Stimulated activated CD4-positive, alpha-beta T cell treated with anti-CD3 and anti-CD28 coated beads, Interleukin-1b, Interleukin-23, amount 100 ng/mL, for 48 hours (primary cell): ENCODE results near the gene TMPRSS9.
A peak's percentile ranks its signal among the peaks of the same experiment; 100 is the strongest.
"Not testable (repeated sequence)": the region's sequence is repeated elsewhere in the genome, so short reads cannot be mapped to it uniquely, and the experiment has no call there.

Experiments
- DNase-seq: peaks from one replicate; pipeline ENCODE4 v3.0.0-alpha.2; 2020

Gene TMPRSS9

DNA sequence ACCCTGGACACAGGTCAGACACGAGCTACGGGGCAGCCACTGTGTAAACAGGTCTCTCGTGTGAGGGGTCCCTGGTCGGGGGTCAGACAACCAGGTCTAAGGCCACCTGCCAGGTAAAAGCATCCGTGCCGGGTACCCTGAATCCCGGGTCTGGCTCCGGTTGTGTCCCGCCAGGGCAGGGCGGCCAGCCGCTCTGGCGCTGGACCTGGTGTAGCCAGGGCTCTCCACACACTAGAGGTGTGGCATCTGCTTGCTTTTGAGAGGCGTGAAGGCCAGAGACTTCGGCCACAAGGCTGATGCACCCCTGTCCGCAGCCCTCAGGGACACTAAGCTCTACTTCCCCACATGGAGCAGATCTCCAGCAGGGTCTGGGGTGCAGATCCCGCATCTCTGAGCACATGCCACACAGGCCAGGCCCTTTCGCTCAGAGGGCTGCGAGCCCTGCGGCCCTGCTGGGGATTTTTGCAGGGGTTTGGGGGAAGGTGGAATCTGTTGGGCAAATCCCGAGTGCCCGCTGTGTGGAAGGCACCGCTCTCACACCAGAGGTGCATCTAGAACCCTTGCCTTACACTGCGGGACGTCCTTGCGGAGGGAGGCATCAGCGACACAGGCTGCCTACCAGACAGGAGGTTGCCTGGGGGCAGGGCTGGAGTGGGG is 81.2 kb downstream of the TMPRSS9 start:
- no peak for DNase-seq

DNA sequence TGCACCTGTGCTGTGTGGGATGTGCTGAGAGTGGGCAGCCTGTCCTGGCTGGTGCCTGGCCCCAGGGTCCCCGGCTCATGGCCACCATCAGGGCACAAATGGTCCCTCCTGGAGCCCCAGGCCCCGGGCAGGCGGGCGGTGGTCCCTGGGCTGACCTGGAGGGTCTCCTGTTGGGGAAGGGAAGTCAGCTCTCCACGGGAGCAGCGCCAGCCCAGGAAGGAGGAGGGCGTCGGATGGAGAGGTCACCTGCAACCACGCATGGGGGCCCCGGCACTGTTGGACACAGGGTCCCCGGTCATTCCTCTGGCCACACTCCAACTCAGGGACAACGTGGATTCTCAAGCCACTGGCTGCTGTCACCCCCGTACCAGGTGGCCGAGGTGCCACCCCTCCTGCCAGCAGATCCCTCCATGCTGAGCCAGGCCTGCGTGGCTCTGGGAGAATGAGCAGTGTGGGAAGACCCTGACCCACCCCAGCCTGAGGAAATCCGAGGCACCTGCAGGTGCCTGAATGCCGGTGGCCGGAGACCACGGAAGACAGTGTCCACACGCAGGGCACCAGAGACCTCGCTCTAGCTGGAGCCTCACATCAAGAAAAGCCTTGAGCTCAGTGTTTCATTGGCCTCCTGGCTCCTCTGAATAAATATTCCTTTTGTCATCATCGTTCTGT is 83.2 kb downstream of the TMPRSS9 start:
- DNase-seq: no peak

DNA sequence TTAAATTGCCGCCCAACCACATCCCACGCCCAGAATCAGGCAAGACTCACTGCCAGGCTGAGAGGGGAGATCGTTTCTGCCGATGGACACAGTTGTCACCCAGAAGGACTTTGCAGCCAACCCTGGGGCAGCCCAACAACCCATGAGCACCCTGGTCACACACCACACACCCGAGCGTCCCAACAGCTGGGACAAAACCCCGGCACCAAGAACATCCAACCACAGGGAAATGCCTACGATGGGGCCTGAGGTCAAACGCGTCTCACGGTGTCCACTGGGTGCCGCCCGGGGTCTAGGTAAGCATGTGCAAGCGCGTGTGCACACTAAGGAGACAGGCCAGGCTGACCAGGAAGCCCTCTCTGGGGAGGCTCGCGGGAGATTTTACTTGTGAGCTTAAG is 83.7 kb downstream of the TMPRSS9 start:
- DNase-seq: no peak

DNA sequence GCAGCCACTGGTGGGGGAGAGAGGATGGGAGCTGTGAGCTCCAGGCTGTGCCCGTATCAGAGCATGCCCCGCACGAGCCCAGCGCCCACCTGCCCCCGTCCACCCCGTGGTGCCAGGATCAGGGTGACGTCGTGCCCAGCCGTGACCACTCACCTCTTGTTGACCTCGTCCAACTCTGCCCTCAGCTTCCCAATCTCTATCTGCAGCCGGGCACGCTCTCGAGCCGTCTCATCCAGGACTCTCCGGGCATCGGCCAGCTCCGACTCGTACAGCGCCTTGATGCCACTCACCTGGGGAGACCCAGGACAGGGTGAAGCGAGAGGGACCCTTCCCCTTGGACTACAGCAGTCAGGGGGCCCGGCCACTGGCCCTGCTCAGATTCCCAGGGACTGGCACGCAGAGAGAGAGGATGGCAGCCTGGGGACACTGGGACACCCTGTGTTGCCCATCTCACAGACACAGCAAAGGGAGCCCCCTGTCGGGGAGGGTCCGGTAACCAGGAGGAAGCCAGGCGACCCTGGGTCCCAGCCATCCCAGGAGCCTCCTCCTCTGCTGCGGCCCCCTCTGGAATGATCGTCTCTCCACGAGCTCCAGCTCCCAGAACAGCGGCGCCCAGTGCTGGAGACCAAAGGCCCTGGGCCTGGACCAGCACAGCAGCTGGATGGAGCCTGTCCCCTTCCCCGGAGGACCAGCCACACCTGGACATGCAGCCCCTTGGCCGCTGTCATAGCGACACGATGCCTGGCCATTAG is 84.4 kb downstream of the TMPRSS9 start:
- DNase-seq: no peak

DNA sequence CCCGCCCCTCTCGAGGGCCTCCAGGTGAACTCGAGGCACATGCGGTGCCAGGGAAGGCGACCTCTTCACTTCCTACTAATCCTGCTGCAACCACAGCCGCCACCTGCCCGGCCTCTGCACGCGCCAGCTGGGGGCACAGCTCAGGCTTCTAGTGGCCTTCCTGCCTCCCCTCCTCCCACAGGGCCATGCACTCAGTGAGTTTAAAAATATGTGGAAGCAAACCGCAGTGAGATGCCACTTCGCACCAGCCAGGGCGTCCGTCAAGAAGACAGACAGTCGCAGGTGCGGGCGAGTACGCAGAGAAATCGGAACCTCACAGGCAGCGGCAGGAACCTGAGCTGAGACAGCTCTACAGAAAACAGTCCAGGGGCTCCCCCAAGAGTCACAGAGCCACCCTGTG is 86.3 kb downstream of the TMPRSS9 start:
- no peak for DNase-seq

DNA sequence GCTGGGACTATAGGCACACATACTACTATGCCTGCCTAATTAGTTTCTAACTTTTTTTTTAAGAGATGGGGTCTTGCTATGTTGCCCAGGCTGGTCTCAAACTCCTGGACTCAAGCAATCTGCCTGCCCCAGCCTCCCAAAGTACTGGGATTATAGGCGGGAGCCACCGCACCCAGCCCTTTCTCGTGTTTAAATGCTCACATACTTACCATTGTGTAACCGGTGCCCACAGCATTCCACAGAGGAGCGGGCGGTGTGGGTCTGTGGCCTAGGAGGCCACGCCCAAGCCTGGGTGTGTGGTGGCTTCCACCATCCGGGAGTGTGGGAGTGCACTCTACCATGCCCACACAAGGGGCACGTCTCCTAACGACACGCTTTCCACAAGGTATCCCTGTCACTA is 89.0 kb downstream of the TMPRSS9 start:
- DNase-seq: no peak

DNA sequence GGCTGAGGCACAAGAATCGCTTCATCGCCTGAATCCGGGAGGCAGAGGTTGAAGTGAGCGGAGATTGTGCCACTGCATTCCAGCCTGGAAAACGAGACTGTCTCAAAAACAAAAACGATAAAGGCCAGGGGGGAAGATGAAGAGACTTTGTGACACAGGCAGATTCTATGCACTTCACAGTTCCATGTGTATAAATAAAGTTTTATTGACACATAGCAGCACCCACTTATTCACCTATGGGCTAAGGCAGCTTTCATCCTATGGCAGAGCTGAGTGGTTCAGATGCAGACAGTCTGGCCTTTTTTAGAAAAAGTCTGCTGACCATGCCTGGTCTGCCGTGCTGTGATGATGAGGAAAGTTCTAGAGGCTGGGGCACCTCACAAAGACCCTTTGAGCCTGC is 91.1 kb downstream of the TMPRSS9 start:
- DNase-seq: no peak

DNA sequence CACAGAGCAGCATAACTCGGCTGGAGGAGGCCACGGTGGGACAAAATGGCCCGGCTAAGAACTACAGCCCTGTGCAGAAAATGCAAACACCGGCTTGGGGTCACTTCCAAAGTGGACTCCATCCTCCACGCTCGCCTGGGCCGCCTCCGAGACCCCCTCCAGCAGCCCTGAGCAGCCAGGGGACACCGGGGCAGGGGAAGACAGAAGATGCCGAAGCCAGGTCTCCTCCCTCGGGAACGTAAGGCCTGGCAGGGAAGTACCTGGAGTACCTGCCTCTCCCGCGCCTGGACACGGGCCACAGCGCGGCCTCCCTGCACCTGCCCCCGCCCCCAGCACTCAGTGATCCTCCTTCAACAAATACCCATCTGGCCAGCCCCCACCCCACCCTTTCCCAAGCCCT is 91.7 kb downstream of the TMPRSS9 start:
- no peak for DNase-seq

DNA sequence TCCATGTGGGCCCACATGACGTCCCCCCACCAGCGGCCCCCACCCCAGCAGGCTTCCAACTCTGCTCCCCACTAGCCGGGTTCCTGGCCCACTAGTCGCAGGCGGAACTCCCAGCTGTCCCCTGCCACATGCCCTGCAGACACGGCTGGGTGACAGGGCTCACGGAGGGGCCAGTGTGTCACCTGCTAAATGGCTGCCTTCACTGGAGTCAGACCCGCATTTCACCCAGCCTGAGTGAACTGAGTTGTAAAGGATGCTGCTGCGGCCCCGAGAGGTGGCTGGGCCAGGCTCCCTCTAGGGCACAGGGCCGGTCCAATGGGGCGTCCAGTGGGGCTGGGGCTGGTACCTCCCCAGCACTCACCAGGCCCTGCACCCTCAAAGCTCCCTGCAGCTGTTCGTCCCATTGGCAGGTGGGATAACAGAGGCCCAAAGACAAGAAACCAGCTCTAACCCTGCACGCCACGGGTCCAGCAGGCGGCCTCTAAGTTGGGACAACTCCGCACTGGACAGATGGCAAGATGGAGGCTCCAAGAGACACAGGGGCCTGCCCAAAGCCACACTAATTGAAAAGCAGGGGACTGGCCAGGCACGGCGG is 93.5 kb downstream of the TMPRSS9 start:
- DNase-seq: no peak

DNA sequence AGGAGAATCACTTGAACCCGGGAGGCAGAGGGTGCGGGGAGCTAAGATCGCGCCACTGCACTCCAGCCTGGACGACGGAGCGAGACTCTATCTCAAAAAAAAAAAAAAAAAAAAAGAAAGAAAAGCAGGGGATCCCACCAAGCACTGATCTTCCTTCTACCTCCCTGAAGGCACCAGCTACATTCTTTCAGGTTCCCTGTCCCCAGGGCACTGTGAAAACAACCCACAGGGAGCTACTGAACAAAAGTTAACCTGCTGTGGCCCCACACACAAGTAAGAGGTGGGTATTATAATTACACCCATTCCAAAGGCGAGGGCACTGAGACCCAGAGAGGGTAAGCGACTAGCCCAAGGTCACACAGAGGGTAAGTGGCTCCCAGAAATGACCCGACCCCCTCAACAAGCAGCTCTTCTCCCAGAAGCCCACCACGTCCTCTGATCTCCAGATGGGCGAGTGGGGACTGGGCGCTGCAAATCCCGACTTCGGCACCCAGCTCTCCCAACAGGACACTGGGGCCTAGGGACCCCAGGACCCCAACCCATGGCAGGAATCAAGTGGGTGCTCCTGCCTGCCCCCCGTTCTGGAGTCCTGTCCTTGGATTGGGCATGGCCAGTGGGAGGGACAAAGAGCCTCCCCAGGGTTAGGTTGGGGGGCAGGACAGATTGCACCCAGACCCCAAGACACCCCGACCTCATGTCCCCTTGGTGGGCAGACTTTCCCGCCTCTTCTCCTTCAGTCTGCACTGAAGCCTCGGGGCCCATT is 94.3 kb downstream of the TMPRSS9 start:
- DNase-seq: no peak

DNA sequence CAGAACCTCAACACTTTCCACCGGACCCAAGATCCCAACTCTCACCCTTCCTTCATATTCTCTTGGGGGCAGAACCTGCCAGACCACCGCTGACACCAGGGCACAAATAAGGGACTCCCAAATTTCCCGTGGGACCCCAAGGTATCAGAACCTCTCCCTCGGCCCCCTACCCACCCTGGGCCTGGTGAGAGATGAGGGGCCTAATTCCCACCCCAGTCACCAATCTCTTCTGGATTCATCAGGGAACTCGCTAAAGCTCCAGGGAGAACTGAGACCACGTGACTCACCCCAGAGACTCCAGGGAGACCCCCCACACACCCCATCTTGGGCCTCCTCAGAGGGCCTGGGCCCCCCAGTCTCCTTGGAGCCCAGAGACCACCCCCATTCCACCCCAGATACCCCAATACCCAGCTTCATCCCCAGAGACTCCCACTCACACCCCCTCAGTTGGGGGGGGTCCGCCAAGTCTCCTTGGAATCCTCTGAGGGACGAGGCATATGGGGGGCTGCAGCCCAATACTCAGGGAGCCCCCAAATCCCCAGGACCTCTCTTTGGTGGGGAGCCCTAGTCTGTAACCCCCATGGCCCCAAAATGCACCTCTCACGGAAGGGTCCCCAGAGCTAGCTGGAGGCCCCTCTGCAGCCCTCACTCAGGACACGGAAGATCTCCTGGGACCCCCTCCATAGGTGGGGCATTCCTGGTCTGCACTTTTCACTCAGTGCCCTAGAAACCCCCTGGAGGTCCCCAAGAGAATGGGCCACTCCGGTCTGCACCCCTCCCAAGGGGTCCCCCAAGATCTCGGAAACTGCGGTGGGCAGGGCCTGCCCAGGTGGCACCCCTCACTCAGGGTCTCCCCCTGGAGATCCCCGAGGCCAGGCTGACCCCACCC is 95.1 kb downstream of the TMPRSS9 start:
- DNase-seq: no peak

DNA sequence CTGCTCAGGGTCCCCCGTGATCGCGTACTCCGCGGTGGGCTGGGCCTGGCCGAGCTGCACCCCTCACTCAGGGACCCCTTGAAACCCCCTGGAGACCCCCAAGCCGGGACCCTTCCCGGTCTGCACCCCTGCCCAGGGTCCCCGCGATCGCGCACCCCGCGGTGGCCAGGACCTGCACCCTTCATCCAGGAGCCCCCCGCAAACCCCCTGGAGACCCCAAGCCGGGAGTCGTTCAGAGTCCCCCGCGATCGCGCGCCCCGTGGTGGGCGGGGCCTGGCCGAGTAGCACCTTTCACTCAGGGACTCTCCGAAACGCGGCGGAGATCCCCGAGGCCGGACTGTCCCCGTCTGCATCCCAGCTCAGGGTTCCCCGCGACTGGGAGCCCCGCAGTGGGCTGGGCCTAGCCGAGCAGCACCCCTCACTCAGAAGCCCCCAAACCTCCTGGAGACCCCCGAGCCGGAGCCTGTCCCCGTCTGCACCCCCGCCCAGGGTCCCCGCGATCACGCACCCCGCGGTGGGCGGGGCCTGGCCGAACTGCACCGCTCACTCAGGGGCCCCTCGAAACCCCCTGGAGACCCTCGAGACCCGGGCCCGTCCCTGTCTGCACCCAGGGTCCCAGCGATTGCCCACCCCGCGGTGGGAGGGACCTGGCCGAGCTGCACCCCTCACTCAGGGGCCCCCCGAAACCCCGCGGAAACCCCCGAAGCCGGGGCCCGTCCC is 95.9 kb downstream of the TMPRSS9 start:
- peak; percentile 53 for DNase-seq

DNA sequence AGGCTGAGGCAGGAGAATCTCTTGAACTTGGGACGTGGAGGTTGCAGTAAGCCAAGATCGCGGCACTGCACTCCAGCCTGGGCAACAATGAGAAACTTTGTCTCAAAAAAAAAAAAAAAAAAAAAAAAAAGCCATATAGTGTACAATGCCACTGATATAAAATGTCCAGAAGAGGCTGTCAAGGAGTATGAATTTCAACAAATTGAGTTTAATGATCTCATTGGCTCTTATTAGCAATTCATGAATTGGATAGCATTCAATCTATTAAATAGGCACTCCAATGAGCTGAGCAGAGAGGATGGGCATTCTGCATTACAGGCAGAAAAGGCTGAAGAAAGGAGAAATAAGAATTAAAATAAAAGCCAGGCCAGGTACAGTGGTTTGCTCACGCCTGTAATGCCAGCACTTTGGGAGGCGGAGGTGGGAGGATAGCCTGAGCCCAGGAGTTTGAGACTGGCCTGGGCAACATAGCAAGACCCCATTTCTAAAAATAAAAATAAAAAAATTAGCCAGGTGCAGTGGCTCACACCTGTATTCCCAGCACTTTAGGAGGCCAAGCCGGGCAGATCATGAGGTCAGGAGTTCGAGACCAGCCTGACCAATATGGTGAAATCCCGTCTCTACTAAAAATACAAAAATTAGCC is 97.5 kb downstream of the TMPRSS9 start:
- no peak for DNase-seq

DNA sequence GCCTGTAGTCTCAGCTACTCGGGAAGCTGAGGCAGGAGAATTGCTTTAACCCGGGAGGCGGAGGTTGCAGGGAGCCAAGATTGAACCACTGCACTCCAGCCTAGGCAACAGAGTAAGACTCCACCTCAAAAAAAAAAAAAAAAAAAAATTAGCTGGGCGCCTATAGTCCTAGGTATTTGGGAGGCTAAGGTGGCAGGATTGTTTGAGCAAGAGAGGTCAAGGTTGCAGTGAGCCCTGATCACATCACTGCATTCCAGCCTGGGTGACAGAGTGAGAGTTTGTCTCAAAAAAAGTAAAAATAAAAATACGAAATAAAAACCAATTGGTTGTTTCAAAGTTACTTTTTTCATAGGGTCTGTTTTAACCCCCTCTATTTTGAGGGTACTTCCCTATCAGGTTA is 98.0 kb downstream of the TMPRSS9 start:
- DNase-seq: no peak

DNA sequence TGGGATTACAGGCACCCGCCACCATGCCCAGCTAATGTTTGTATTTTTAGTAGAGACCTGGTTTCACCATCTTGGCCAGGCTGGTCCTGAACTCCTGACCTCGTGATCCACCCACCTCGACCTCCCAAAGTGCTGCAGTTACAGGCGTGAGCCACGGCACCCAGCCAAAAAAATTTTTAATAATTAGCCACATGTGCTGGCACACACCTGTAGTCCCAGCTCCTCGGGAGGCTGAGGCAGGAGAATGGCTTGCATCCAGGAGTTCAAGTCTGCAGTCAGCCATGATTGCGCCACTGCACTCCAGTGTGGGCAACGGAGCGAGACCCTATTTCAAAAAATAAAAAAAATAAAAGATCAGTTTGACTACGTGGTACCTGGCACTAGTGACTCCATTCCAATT is 98.7 kb downstream of the TMPRSS9 start:
- not testable (repeated sequence) for DNase-seq

DNA sequence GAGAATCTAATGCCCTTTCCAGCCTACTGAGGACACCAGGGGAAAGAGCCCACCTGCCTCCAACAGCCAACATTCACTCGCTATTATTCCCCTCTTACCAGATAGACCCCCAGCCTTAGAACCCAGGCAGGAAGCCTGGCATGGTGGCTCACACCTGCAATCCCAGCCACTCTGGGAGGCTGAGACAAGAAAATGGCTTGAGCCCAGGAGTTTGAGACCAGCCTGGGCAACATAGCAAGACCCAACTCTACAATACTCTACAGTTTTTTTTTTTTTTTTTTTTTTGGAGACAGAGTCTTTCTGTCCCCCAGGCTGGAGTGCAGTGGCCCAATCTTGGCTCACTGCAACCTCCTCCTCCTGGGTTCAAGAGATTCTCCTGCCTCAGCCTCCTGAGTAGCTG is 100.2 kb downstream of the TMPRSS9 start:
- DNase-seq: no peak

DNA sequence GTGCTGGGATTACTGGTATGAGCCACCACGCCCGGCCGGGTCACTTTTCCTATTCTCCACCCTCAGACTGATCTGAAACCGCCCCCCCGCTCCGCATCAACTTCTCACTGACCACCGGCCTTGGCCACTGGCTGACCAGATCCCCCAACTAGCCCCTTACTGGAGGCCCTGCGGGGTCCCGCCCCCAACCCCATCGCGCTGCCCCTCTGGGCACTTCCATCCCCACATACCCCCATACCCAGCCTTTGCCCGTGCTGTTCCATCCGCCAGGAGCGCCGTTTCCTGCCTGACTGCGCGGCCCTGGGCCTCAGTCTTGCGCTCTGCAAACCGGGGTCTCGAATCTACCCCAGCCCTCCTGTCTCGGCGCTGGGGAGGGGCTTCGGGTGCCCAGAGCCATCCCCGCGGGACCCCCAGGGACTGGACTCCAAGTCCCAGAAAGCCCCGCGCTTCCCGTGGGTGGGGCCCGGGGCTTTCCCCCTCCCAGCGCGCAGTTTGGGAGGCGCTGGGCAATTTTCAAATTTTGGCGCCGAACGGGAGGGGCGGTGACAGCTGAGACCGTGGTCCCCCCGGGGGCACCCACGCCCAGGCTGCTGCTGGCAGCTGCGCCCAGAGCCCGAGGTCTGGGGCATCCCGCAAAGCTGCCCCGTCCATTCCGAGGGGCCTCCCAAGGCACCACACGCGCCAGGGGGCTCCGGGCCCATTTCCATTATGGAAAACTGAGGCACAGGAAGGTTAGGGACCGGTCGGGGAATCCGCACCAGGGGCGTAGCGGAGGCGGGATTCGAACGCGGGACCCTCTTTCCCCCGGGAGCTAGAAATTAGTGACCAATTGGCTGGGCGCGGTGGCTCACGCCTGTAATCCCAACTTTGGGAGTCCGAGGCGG is 101.9 kb downstream of the TMPRSS9 start:
- DNase-seq: peak; percentile 65

DNA sequence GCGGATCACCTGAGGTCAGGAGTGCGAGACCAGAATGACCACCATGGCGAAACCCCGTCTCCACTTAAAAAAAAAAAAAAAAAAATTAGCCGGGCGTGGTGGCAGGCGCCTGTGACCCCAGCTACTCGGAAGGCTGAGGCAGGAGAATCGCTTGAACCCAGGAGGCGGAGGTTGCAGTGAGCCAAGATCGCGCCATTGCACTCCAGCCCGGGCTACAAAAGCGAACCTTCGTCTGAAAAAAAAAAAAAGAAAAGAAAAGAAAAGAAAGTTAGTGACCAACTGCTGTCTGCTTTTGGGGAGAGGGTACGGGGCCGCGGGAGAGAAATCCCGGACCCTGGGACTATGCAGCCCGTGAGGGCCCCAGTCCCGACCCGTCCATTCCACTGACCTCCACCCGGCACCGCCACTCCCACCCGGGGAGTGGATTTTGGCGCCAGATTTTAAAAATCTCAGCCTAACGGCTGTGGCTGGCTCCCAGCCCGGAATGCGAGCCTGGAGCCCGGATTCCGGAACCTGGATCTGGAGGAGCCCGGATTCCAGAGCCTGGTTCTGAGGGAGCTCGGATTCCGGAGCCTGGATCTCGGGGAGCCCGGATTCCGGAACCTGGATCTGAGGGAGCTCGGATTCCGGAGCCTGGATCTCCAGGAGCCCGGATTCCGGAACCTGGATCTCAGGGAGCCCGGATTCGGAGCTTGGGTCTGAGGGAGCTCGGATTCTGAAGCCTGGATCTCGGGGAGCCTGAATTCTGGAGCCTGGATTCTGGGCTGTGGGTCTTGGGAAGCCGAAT is 102.8 kb downstream of the TMPRSS9 start:
- DNase-seq: no peak

DNA sequence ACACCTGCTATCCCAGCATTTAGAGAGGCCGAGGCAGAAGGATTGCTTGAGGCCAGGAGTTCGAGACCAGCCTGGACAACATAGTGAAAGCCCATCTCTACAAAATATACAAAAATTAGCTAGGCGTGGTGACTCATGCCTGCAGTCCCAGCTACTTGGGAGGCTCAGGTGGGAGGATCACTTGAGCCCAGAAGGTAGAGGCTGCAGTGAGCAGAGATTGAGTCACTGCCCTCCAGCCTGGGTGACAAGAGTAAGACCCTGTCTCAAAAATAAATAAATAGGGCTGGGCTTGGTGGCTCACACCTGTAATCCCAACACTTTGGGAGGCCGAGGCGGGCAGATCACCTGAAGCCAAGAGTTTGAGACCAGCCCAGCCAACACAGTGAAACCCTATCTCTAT is 103.6 kb downstream of the TMPRSS9 start:
- not testable (repeated sequence) for DNase-seq
